GM12892 (cell line): Measurements from ENCODE around the gene SELENOW.

Experiments used
- POLR2A ChIP-seq: IDR thresholded peaks from 2 replicates; pipeline ENCODE4 v1.6.1; 2011; ENCODE audit warnings: low read depth, low read length, control low read depth
- POLR2AphosphoS5 ChIP-seq: IDR thresholded peaks from 2 replicates; pipeline ENCODE4 v1.6.1; 2011; ENCODE audit warnings: low read depth, low read length, control low read depth
- TAF1 ChIP-seq: IDR thresholded peaks from 2 replicates; pipeline ENCODE4 v1.6.1; 2011; ENCODE audit warnings: low read depth, mild to moderate bottlenecking, control low read depth, low read length, borderline replicate concordance

- TF ChIP-seq POLR2AphosphoS5 = no peak
- TF ChIP-seq TAF1 = no peak
- TF ChIP-seq POLR2A = no peak
Measured at GRCh38 chr19:47765523-47766358, 12.8 kb upstream of the SELENOW start.
